DND-41 (cell line): ENCODE measurements around the gene CNIH1.

Experiments used
- CTCF ChIP-seq: IDR thresholded peaks from 2 replicates; pipeline ENCODE4 v1.5.1; 2012; ENCODE audit warnings: borderline replicate concordance, low read length, moderate library complexity, mild to moderate bottlenecking; ENCODE audit not compliant: poor library complexity, severe bottlenecking; ENCODE audit errors: extremely low read depth
- EZH2 ChIP-seq: IDR thresholded peaks from 3 replicates; pipeline ENCODE4 v1.6.1; 2012; ENCODE audit warnings: borderline replicate concordance, low read depth, mild to moderate bottlenecking, moderate library complexity, low read length, inconsistent platforms; ENCODE audit not compliant: severe bottlenecking

GRCh38 chr14:54457609-54457996 is 16.4 kb upstream of the CNIH1 start:
- TF ChIP-seq EZH2 (no peak), CTCF (no peak)
